Measurements from ENCODE around the gene LST1.
A peak's percentile ranks its signal among the peaks of the same experiment; 100 is the strongest.

Gene LST1

GRCh38 chr6:31607317-31607716, 21.2 kb downstream of the LST1 start:
- DNase-seq (ENCODE audit: low spot score), result no peak
- TF ChIP-seq, protein P1, sequence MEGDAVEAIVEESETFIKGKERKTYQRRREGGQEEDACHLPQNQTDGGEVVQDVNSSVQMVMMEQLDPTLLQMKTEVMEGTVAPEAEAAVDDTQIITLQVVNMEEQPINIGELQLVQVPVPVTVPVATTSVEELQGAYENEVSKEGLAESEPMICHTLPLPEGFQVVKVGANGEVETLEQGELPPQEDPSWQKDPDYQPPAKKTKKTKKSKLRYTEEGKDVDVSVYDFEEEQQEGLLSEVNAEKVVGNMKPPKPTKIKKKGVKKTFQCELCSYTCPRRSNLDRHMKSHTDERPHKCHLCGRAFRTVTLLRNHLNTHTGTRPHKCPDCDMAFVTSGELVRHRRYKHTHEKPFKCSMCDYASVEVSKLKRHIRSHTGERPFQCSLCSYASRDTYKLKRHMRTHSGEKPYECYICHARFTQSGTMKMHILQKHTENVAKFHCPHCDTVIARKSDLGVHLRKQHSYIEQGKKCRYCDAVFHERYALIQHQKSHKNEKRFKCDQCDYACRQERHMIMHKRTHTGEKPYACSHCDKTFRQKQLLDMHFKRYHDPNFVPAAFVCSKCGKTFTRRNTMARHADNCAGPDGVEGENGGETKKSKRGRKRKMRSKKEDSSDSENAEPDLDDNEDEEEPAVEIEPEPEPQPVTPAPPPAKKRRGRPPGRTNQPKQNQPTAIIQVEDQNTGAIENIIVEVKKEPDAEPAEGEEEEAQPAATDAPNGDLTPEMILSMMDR (IDR thresholded peaks at IDR 0.05; ENCODE audit: extremely low read depth, insufficient read depth, missing control alignments), result no peak
- in situ Hi-C loops (cut with MboI; ENCODE audit: low pct_unique_long_range_greater_than_20kb, low sequenced_read_pairs, unreplicated experiment), result no loop called here

GRCh38 chr6:31609519-31610406, 23.7 kb downstream of the LST1 start:
- in situ Hi-C loops (cut with MboI; ENCODE audit: low pct_unique_long_range_greater_than_20kb, low sequenced_read_pairs, unreplicated experiment), result no loop called here
- no peak for DNase-seq (ENCODE audit: low spot score)

GRCh38 chr6:31610968-31611367, 24.9 kb downstream of the LST1 start:
- DNase-seq (ENCODE audit: low spot score), result no peak
- TF ChIP-seq, protein P1 (IDR thresholded peaks at IDR 0.05; ENCODE audit: extremely low read depth, insufficient read depth, missing control alignments), result no peak
- in situ Hi-C loops (cut with MboI; ENCODE audit: low pct_unique_long_range_greater_than_20kb, low sequenced_read_pairs, unreplicated experiment), result no loop called here

More at GRCh38 chr6:31609519-31610406, 23.7 kb downstream of the LST1 start:
- TF ChIP-seq, protein P1 (IDR thresholded peaks at IDR 0.05; ENCODE audit: extremely low read depth, insufficient read depth, missing control alignments), result no peak

- in situ Hi-C loops (cut with MboI; ENCODE audit: low pct_unique_long_range_greater_than_20kb, low sequenced_read_pairs, unreplicated experiment), result no loop called here
- DNase-seq (ENCODE audit: low spot score), result peak; percentile 48
- TF ChIP-seq, protein P1 (IDR thresholded peaks at IDR 0.05; ENCODE audit: extremely low read depth, insufficient read depth, missing control alignments), result no peak
Observed at GRCh38 chr6:31614075-31614619, 28.1 kb downstream of the LST1 start.

- TF ChIP-seq, protein P1 (IDR thresholded peaks at IDR 0.05; ENCODE audit: extremely low read depth, insufficient read depth, missing control alignments), result no peak
- in situ Hi-C loops (cut with MboI; ENCODE audit: low pct_unique_long_range_greater_than_20kb, low sequenced_read_pairs, unreplicated experiment), result no loop called here
- no peak for DNase-seq (ENCODE audit: low spot score)
Observed at GRCh38 chr6:31614684-31615578, 28.9 kb downstream of the LST1 start, which contains the start of gene AIF1. AIF1 (plus strand) TSS chr6:31615234; CDS start chr6:31615330, 96 bp downstream.

- TF ChIP-seq, protein P1 (IDR thresholded peaks at IDR 0.05; ENCODE audit: extremely low read depth, insufficient read depth, missing control alignments), result no peak
- DNase-seq (ENCODE audit: low spot score), result no peak
- in situ Hi-C loops (cut with MboI; ENCODE audit: low pct_unique_long_range_greater_than_20kb, low sequenced_read_pairs, unreplicated experiment), result no loop called here
Observed at GRCh38 chr6:31615748-31616147, 29.7 kb downstream of the LST1 start.

Measured in GM13977 (cell line).